Left lung (tissue), 10 donors: Measurements from ENCODE around the gene OR4F15. TPM values are rescaled to one million over a fixed set of nuclear protein-coding genes. Genes with fewer than 3 reads are reported as not detected.

Experiments used
- ATAC-seq: fragments of 200-7000 bp; cut with Tn5 transposase; one replicate; pipeline ENCODE4 v1.9.1; 2020; ENCODE audit warnings: moderate library complexity
- DNase-seq, 4 donors: peaks; one replicate each; pipeline ENCODE4 v3.0.0-alpha.2; 2013 to 2020
- H3K27ac ChIP-seq, 2 donors: fragments of 200-600 bp; sonication (generic) in 1 of 2; one replicate each; pipeline versions ENCODE4 v1.5.0 to v1.8.0; 2020 to 2021
- H3K27me3 ChIP-seq, 2 donors: fragments of 200-600 bp; sonication (generic) in 1 of 2; one replicate each; pipeline versions ENCODE4 v1.5.0 to v1.8.0; 2020 to 2021
- H3K36me3 ChIP-seq, 2 donors: fragments of 200-600 bp; sonication (generic) in 1 of 2; one replicate each; pipeline versions ENCODE4 v1.5.0 to v1.8.0; 2020 to 2021
- H3K4me1 ChIP-seq, 2 donors: fragments of 200-600 bp; one replicate each; pipeline ENCODE4 v1.8.0; 2021
- H3K4me3 ChIP-seq, 2 donors: fragments of 200-600 bp; sonication (generic) in 1 of 2; one replicate each; pipeline versions ENCODE4 v1.5.0 to v1.8.0; 2020 to 2021; ENCODE audit warnings: mild to moderate bottlenecking in 1 of 2
- H3K9me3 ChIP-seq, 2 donors: fragments of 200-600 bp; sonication (generic) in 1 of 2; one replicate each; pipeline versions ENCODE4 v1.5.0 to v1.8.0; 2020 to 2021
- CTCF ChIP-seq, 2 donors: fragments of 200-600 bp; sonication (generic) in 1 of 2; IDR thresholded peaks; one replicate each; pipeline versions ENCODE4 v1.5.0 to v1.8.0; 2021; ENCODE audit warnings: antibody characterized with exemption in 2 of 2
- intact Hi-C, 2 donors: fragments of 100-400 bp; cut with DNase I; formaldehyde crosslinking; loops; one replicate each; pipeline versions ENCODE4 v1.11.2 to v1.14.2; 2022
- polyA plus RNA-seq, 6 donors: library from polyadenylated mRNA; unstranded; fragments of 120-200 nt; gene quantifications; one replicate each; pipeline ENCODE4 v1.2.1, GENCODE V29; 2013; ENCODE audit not compliant: insufficient read length in 6 of 6
- total RNA-seq, 2 donors: library from RNA; stranded (reverse); fragmentation: NEBNext Ultra II Directional; extraction: Animal tissue kit (Norgen Biotek cat#: 25700); gene quantifications; one replicate each; pipeline ENCODE4 v1.2.1, GENCODE V29; 2021
- donor health status: DM: no; HTN: yes; CAD: no.
- donor health status: DM: no; HTN: no; CAD: no.

Gene OR4F15
- total and polyA plus RNA-seq, 8 donors = not detected

- Histone ChIP-seq H3K9me3 (no peaks in the 10 kb centered on the region), H3K4me1 (no peaks in the 10 kb centered on the region), H3K27ac (no peak overlapping the region), H3K4me3 (no peak overlapping the region), H3K36me3 (no peaks in the 10 kb centered on the region), H3K27me3 (peaks cover 0 to 14% of the 10 kb centered on the region in 2 donors)
- peak in 1 of 4 donors; percentile 28 for DNase-seq
- intact Hi-C loops = no loop called here
- ATAC-seq = no peak
- no peak for TF ChIP-seq CTCF (IDR thresholded peaks at IDR 0.05)
These were observed 3.8 kb upstream of the OR4F15 start for GRCh38 chr15:101808201-101808600.

- no peak for ATAC-seq
- no peak for TF ChIP-seq CTCF (IDR thresholded peaks at IDR 0.05)
- H3K27ac ChIP-seq = no peak overlapping the region
- no peaks in the 10 kb centered on the region for H3K4me1 ChIP-seq
- H3K4me3 ChIP-seq = no peak overlapping the region
- peaks cover 0 to 11% of the 10 kb centered on the region in 2 donors for H3K27me3 ChIP-seq
- intact Hi-C loops = no loop called here
- no peak for DNase-seq
- no peaks in the 10 kb centered on the region for H3K9me3 ChIP-seq
- no peaks in the 10 kb centered on the region for H3K36me3 ChIP-seq
These were observed 1.5 kb upstream of the OR4F15 start for GRCh38 chr15:101810456-101810855.

- H3K27ac ChIP-seq = no peak overlapping the region
- ATAC-seq (no peak), DNase-seq (no peak)
- H3K4me1 ChIP-seq = no peaks in the 10 kb centered on the region
- no peaks in the 10 kb centered on the region for H3K36me3 ChIP-seq
- H3K9me3 ChIP-seq = no peaks in the 10 kb centered on the region
- H3K27me3 ChIP-seq = peaks cover 0 to 11% of the 10 kb centered on the region in 2 donors
- no peak overlapping the region for H3K4me3 ChIP-seq
- no peak for TF ChIP-seq CTCF (IDR thresholded peaks at IDR 0.05)
- intact Hi-C loops = no loop called here
These were observed 1.1 kb upstream of the OR4F15 start for GRCh38 chr15:101810876-101811275.

- DNase-seq = no peak
- no peak for ATAC-seq
- peaks cover 0 to 11% of the 10 kb centered on the region in 2 donors for H3K27me3 ChIP-seq
These were observed 2.0 kb downstream of the OR4F15 start for GRCh38 chr15:101813803-101814534.

GRCh38 chr15:101820781-101821180 is 8.8 kb downstream of the OR4F15 start:
- Histone ChIP-seq H3K4me3 (no peak overlapping the region), H3K9me3 (no peaks in the 10 kb centered on the region), H3K4me1 (no peaks in the 10 kb centered on the region), H3K36me3 (no peaks in the 10 kb centered on the region), H3K27ac (no peak overlapping the region), H3K27me3 (peaks cover 0 to 8% of the 10 kb centered on the region in 2 donors)
- TF ChIP-seq CTCF (IDR thresholded peaks at IDR 0.05) = no peak
- DNase-seq = no peak
- ATAC-seq = no peak
- intact Hi-C loops = no loop called here

More at GRCh38 chr15:101813803-101814534, 2.0 kb downstream of the OR4F15 start:
- intact Hi-C loops = no loop called here
- Histone ChIP-seq H3K4me3 (no peak overlapping the region), H3K27ac (no peak overlapping the region), H3K9me3 (no peaks in the 10 kb centered on the region), H3K36me3 (no peaks in the 10 kb centered on the region), H3K4me1 (no peaks in the 10 kb centered on the region)
- TF ChIP-seq CTCF (IDR thresholded peaks at IDR 0.05) = no peak
